Thyroid gland (tissue), 4 donors: ENCODE measurements around the gene ABCC2. TPM values are rescaled to one million over a fixed set of nuclear protein-coding genes. Genes with fewer than 3 reads are reported as not detected.
"Not testable (repeated sequence)": the region's sequence is repeated elsewhere in the genome, so short reads cannot be mapped to it uniquely, and the experiment has no call there.

Experiments used
- DNase-seq, 2 donors: peaks; one replicate each; pipeline ENCODE4 v3.0.0-alpha.2; 2019
- H3K27ac ChIP-seq, 3 donors: fragments of 200-600 bp; sonication (generic); 1 replicate in 2 of 3; 2 replicates in 1 of 3; pipeline ENCODE4 v1.5.1; 2016 to 2019; ENCODE audit warnings: mild to moderate bottlenecking in 1 of 3, moderate library complexity in 1 of 3
- H3K27me3 ChIP-seq: fragments of 200-600 bp; sonication (generic); one replicate; pipeline ENCODE4 v1.5.1; 2019
- H3K36me3 ChIP-seq, 2 donors: fragments of 200-600 bp; sonication (generic); one replicate each; pipeline ENCODE4 v1.5.1; 2016 to 2019
- H3K4me1 ChIP-seq, 2 donors: fragments of 200-600 bp; sonication (generic); one replicate each; pipeline ENCODE4 v1.5.1; 2017 to 2019
- H3K4me3 ChIP-seq, 3 donors: fragments of 200-600 bp; sonication (generic); replicated peaks in 1 of 3; 1 replicate in 2 of 3; 2 replicates in 1 of 3; pipeline ENCODE4 v1.5.1; 2016; ENCODE audit warnings: mild to moderate bottlenecking in 1 of 3
- H3K9me3 ChIP-seq: fragments of 200-600 bp; sonication (generic); one replicate; pipeline ENCODE4 v1.5.1; 2017
- POLR2A ChIP-seq, 2 donors: fragments of 450-650 bp; IDR thresholded peaks; one replicate each; pipeline ENCODE4 v1.6.1; 2017; ENCODE audit warnings: antibody characterized with exemption in 2 of 2, mild to moderate bottlenecking in 2 of 2, moderate library complexity in 1 of 2
- WGBS, 2 donors: methylation state at CpG; one replicate each; pipeline ENCODE4 v1.1.5; 2017; 5-methylcytosine and 5-hydroxymethylcytosine counted together
- intact Hi-C: fragments of 100-400 bp; cut with DNase I; formaldehyde crosslinking; loops from one replicate; pipeline ENCODE4 v1.15.1; 2023
- total RNA-seq, 4 donors: library from RNA; depleted of rRNA; stranded (reverse); fragments of >200 nt; gene quantifications; one replicate each; pipeline ENCODE4 v1.2.3, GENCODE V29; 2016
- TF ChIP-seq, protein P1 (sequence below), 6 experiments: fragments of 200-600 bp in 3 of 6; fragments of 450-650 bp in 3 of 6; sonication (generic) in 3 of 6; IDR thresholded peaks; one replicate each; pipeline ENCODE4 v1.5.1; 2016 to 2019; ENCODE audit warnings: antibody characterized with exemption in 6 of 6, mild to moderate bottlenecking in 2 of 6, inconsistent platforms in 1 of 6, moderate library complexity in 1 of 6

The ABCC2 gene
- total RNA-seq, 4 donors from 2014 or later, result 0.67 to 5.1 (median 1.1) TPM

- intact Hi-C loops, result no loop called here
- H3K4me3 ChIP-seq, result no peak overlapping the region
Observed at GRCh38 chr10:99742254-99742653, 40.2 kb upstream of the ABCC2 start.

GRCh38 chr10:99742701-99743100 is 39.7 kb upstream of the ABCC2 start:
- DNase-seq, result no peak
- H3K4me3 ChIP-seq, result no peak overlapping the region
- 82 to 93% methylated on average over 2 of the region's 2 CpGs for WGBS, 2 donors
- intact Hi-C loops, result no loop called here
- H3K27me3 ChIP-seq, result no peaks in the 10 kb centered on the region
- no peak overlapping the region for H3K27ac ChIP-seq
- no peak for TF ChIP-seq POLR2A (IDR thresholded peaks at IDR 0.05)
- TF ChIP-seq, protein P1, sequence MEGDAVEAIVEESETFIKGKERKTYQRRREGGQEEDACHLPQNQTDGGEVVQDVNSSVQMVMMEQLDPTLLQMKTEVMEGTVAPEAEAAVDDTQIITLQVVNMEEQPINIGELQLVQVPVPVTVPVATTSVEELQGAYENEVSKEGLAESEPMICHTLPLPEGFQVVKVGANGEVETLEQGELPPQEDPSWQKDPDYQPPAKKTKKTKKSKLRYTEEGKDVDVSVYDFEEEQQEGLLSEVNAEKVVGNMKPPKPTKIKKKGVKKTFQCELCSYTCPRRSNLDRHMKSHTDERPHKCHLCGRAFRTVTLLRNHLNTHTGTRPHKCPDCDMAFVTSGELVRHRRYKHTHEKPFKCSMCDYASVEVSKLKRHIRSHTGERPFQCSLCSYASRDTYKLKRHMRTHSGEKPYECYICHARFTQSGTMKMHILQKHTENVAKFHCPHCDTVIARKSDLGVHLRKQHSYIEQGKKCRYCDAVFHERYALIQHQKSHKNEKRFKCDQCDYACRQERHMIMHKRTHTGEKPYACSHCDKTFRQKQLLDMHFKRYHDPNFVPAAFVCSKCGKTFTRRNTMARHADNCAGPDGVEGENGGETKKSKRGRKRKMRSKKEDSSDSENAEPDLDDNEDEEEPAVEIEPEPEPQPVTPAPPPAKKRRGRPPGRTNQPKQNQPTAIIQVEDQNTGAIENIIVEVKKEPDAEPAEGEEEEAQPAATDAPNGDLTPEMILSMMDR (IDR thresholded peaks at IDR 0.05), result no peak
- no peaks in the 10 kb centered on the region for H3K9me3 ChIP-seq
- H3K4me1 ChIP-seq, result peaks cover 5 to 15% of the 10 kb centered on the region in 2 donors
- H3K36me3 ChIP-seq, result peaks cover 56 to 58% of the 10 kb centered on the region in 2 donors

More at GRCh38 chr10:99742254-99742653, 40.2 kb upstream of the ABCC2 start:
- H3K36me3 ChIP-seq, result peaks cover 55 to 56% of the 10 kb centered on the region in 2 donors
- H3K9me3 ChIP-seq, result no peaks in the 10 kb centered on the region
- H3K4me1 ChIP-seq, result peaks cover 5 to 15% of the 10 kb centered on the region in 2 donors
- no peak for TF ChIP-seq POLR2A (IDR thresholded peaks at IDR 0.05)
- TF ChIP-seq, protein P1 (IDR thresholded peaks at IDR 0.05), result no peak
- DNase-seq, result no peak
- no peak overlapping the region for H3K27ac ChIP-seq
- H3K27me3 ChIP-seq, result no peaks in the 10 kb centered on the region

- no peak overlapping the region for H3K27ac ChIP-seq
- no peaks in the 10 kb centered on the region for H3K27me3 ChIP-seq
- intact Hi-C loops, result no loop called here
- no peak for DNase-seq
- WGBS, 2 donors, result 90 to 91% methylated on average over 3 of the region's 3 CpGs
- H3K36me3 ChIP-seq, result peaks cover 57 to 69% of the 10 kb centered on the region in 2 donors
- H3K4me3 ChIP-seq, result no peak overlapping the region
- no peaks in the 10 kb centered on the region for H3K9me3 ChIP-seq
- peaks cover 5 to 15% of the 10 kb centered on the region in 2 donors for H3K4me1 ChIP-seq
- TF ChIP-seq POLR2A (IDR thresholded peaks at IDR 0.05), result no peak
- TF ChIP-seq, protein P1 (IDR thresholded peaks at IDR 0.05), result no peak
Observed at GRCh38 chr10:99743841-99744240, 38.6 kb upstream of the ABCC2 start.

DNA sequence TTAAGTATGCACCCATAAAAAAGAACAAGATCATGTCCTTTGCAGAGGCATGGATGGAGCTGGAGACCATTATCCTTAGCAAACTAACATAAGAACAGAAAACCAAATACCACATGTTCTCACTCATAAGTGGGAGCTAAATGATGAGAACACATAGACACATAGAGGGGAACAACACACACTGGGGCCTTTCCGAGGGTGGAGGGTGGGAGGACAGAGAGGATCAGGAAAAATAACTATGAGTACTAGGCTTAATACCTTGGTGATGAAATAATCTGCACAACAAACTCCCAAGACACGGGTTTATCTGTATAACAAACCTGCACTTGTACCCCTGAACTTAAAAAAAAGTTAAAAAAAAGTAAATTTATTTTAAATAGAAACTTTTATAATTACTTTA is 36.3 kb upstream of the ABCC2 start:
- H3K4me3 ChIP-seq, intact Hi-C loops, H3K9me3 ChIP-seq, H3K27me3 ChIP-seq, H3K27ac ChIP-seq, DNase-seq: not testable (repeated sequence)
- peaks cover 5 to 14% of the 10 kb centered on the region in 2 donors for H3K4me1 ChIP-seq
- H3K36me3 ChIP-seq, result peaks cover 41 to 59% of the 10 kb centered on the region in 2 donors
- WGBS, 2 donors, result 95 to 96% methylated on average over 2 of the region's 2 CpGs

DNA sequence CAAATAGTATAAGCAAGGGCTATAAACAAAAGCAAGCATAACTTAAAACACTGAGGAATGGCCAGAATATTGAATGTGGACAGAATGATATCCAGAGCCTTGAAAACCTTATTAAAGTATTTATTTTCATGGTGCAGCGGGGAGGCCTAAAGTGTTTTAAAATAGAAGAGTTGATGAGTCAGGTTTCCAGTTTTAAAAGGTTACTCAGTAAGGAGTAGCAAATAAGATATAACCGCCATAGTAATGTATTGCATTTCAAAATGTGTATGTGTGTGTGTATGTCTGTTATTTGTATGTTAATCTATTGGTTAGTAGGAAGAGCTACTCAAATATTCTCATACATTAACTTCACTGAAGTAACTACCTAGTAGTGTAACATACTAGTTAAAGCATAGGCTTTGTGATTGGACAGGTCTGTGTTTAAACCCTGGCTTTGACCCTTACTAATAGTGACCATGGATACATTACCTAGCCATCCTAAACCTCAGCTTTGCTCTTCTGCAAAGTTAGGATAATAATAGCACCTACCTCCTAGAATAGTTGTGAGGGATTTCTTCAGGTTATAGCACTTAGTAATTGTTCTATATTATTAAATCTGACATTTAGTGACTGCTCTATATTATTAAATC is 33.5 kb upstream of the ABCC2 start:
- TF ChIP-seq, protein P1 (IDR thresholded peaks at IDR 0.05), result no peak
- TF ChIP-seq POLR2A (IDR thresholded peaks at IDR 0.05), result no peak
- Histone ChIP-seq H3K4me3 (no peak overlapping the region), H3K36me3 (peaks cover 37 to 62% of the 10 kb centered on the region in 2 donors), H3K4me1 (no peaks in the 10 kb centered on the region), H3K27me3 (no peaks in the 10 kb centered on the region), H3K9me3 (no peaks in the 10 kb centered on the region), H3K27ac (no peak overlapping the region)
- intact Hi-C loops, result no loop called here
- DNase-seq, result no peak
- WGBS, 2 donors, result 94 to 97% methylated on average over 2 of the region's 2 CpGs
